ENCODE data around the gene LRCH4.

LRCH4 gene

GRCh38 chr7:100604976-100605911 is 19.3 kb upstream of the LRCH4 start:
- DNase-seq = peak in 1 of 5 donors; percentile 35

- DNase-seq = peak; percentile 58 to 73 (median 70)
Measured at GRCh38 chr7:100604028-100604975, 18.4 kb upstream of the LRCH4 start.

- DNase-seq = no peak
Measured at GRCh38 chr7:100603726-100604027, 17.7 kb upstream of the LRCH4 start.

DNA sequence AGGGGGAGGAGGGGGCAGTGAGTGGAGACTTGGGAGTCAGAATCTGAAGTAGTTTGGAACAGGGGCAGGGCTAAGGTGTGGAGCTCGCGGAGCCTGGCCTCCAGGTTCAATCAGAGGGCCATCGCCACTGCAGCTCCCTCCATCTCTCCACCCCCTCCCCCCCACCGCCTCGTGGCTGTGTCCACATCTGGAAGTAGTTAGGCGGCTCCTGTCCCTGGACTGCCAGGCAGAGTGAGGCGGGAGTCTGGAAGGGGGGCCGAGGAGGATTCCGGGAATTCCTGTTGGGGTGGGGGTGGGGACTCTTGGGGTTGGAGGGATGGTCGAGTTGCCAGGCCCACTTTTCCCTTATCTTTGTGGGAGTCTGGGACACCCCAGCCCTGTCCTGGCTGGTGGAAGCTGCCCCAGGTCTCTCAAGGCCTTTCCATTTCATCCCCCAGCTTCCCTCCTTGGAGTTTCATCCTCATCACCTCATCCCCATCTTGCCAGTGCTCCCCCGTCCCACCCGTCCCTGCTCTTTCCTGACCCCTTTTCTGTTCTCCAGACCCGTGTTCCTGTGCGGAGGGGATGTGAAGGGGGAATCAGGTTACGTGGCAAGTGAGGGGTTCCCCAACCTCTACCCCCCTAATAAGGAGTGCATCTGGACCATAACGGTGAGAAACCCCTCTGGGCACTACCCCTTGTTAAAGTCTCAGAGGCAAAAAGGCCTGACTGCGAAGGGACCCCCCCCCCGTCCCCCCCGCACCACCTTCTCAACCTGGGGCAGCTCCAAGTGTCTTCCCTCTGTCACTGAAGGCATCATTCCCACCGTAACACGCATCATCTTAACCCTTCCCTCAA is 17.2 kb upstream of the LRCH4 start:
- DNase-seq = no peak

DNA sequence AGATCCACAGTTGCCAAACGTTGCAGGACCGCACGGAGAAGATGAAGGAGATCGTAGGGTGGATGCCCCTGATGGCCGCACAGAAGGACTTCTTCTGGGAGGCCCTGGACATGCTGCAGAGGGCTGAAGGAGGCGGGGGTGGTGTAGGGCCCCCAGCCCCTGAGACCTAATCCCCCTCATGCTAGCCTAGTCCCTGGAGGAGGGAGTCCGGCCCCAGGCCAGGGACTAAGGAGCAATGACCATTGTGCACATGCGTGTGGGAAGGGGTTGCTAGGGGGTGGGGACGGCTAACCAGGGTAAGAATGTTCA is 14.8 kb upstream of the LRCH4 start:
- no peak for DNase-seq

- no peak for DNase-seq
Measured at GRCh38 chr7:100599911-100600729, 14.2 kb upstream of the LRCH4 start.

- DNase-seq = no peak
Measured at GRCh38 chr7:100598425-100598824, 12.5 kb upstream of the LRCH4 start.

DNA sequence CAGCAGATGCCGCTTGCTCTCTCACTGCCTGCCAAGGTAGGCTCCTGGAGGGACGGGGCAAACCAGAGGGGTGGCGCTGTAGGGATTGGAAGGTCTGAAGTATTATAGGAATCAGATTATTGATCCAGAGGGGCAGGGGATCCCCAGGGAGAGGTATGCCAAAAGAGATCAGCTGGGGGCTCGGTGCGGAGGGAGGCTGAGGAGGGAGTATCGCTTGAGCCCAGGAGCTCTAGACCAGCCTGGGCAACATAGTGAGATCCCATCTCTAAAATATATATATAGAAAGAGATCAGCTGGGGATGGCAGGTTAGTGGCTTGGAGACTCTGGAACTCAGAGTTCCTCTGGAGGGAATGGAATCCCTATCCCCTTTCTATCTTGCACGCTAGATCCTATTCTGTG is 9.3 kb upstream of the LRCH4 start:
- no peak for DNase-seq

- DNase-seq = no peak
Measured at GRCh38 chr7:100591596-100591995, 5.7 kb upstream of the LRCH4 start.

DNA sequence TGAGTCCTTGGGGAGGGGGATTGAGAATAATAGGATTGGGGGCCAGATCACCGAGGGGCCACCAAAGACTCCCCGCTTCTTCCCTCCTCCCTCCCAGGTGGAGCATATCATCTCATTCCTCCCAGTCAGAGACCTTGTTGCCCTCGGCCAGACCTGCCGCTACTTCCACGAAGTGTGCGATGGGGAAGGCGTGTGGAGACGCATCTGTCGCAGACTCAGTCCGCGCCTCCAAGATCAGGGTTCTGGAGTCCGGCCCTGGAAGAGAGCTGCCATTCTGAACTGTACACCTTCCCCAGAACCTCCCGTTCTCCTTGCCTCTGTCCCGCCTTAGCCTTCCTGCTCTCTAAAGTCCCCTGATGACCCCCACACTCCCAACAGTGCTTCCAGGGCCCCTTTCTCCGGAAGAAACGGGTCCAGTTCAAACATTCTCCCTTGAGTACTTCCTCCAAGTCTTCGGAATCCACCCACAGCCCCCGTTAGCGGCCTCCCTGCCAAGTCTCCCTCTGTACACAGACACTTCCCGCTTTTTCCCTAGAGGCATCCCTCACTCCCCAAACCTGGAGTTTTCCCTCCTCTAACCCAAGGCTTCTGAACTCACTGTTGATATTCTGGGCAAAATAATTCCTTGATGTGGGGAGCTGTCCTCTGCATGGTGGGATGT is 4.3 kb upstream of the LRCH4 start:
- no peak for DNase-seq

- DNase-seq = no peak
Measured at GRCh38 chr7:100589341-100589947, 3.5 kb upstream of the LRCH4 start.

DNA sequence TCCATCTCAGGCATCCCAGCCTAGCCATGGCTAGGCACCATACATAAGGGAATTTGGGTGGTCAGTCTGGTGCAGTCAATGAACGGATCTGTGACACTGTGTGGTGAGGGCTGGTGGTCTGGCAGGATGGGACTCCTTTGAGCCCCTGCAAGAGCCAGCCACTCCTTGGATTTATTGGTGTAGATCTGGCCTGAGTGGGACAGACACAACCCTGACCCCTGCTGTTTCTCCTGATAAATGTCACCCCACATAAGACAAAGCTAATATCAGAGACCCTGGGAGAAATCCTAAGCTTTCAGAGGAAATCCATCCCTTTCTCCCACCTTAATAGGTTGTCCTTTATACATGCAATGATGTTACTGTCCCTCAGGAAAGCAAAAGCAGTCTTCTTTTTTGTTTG is 2.5 kb upstream of the LRCH4 start:
- no peak for DNase-seq

DNA sequence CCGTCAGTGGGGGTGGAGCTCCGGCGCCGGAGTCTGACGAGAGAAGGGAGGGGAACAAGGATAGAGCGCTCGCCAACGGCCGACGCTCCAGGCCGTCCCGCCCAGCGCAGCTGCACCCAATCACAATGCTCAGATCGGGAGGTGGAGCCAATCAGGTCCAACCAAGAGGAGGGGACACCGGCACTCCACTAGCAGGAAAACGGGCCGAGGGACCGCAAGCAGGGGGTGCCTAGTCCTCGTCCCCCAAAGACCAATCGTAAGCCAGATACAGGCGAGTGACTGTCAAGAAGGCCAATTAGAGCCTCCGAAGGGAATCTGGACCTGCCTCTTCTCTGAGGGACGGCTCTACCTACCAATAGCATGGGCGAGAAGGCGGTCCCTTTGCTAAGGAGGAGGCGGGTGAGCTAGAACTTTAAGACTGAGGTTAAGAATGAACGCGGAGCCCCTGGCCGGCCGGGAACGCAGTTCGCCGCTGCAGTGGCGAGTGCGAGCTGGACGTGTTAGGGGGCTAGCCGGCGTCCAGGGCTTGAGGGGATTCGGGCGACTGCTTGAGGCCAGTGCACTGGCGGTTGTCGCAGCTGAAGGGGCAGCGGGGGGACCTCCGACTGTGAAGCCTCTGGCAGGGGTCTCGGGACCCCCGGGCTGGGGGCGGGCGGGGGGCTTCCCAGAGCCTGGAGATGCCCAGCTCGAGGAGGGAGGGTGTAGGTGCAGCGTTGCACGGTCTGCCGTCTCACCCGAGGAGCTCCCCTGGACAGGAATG is 517 bp upstream of the LRCH4 start, which contains the start of gene FBXO24:
TSS of gene FBXO24 (plus strand) at position 63 of the 760 bp plus-strand sequence. CDS start at position 361, 298 bp downstream.
- DNase-seq = peak; percentile 98 to 100 (median 99)

DNA sequence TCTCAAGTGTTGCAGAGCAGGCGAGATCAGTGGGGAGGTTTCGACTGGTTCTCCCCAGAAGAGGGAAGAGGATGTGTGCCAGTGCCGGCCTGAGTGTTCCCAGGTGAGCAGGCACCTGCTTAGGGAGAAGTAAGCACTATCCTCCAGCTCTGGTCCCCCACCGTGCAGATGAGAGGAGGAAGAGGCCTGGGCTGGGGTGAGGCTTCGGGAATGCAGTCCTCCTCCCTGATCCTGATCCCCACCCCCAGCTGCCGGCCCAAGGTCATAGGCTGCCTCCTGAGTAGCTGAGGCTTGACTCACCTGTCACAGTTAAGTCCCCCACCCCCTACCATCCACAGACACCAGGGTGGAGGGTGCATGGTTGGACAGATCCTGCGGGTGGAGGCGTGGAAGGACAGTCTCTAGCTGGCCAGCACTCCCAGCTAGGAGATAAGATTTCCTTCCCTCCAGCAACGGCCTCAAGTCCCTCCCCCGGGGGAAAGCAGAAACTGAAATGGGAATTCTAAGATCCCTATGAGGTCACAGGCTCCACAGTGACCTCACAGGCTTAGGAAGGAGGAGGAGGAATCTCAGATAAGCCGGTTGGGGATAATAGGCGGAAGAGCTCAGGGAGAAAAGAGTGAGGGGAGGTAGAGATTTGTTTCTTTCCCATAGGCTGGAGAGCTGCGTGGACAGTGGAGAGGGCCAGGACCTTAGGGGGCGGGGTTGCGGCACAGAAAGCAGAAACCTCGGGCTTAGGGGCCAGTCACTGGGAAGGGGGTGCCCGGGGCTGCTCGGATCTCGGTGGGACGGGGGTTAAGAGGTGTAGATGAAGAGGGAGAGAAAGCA is 1.0 kb downstream of the LRCH4 start:
- DNase-seq = no peak

DNA sequence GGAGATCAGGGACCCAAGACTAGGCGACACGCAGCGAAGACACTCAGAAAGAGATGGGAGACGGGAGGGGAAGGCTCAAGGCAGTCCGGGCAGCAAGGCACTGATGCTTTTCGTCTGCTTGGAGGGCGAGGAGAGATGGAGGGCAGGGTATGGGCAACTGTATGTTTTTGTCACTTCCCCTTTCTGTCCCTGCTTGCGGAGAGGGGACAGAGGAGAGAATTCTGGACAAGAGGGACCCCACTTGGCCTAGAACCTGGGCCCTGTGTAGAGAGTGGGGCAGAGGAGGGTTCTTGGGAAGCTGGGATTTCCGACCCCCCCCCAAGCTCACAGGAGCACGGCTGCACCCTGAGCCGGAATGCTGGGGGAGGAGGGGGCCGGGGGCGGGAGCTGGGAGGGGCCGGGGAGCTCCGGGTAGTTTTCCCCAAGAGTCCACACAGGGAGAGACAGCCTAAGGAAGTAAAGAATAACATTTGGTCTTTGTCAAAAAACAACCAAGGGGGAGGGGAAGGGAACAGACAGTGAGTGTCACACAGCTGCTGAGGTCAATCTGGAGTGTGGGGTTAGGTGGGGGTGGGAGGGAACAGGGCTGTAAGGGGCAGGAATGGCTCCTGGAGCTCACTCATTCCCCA is 1.8 kb downstream of the LRCH4 start:
- DNase-seq = no peak

- DNase-seq = peak in 4 of 5 donors; percentile 38 to 84 (median 51)
Measured at GRCh38 chr7:100583132-100584053, 2.5 kb downstream of the LRCH4 start.

DNA sequence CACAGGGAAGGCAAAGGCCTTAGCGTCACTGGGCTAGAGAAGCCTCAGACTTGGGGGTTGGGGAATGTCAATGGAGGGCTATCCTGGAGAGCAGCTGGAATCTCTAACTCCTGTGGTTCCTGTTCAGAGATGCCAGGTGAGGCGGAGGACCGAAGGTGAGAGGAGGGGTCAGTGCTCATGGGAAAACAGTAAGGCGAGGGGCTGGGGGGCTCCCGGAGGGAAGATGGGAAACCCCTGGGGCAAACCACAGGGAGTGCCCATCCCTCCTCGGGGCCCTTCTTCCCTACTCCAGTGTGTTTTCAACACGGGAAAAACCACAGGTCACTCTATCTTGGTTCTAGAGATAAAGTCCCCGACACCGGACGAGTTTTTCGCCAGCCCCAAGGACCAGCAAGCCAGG is 3.3 kb downstream of the LRCH4 start:
- no peak for DNase-seq

All from T-helper 1 cell (primary cell).